ENCODE results near the gene PLEKHG5. TPM values are rescaled to one million over a fixed set of nuclear protein-coding genes. Genes with fewer than 3 reads are reported as not detected.

PLEKHG5 gene
- total RNA-seq, 1 donor from 2014 or later, result 9.5 TPM

- DNase-seq, result no peak
- no peak overlapping the region for H3K4me3 ChIP-seq
- no peak for ATAC-seq
Measured at GRCh38 chr1:6510493-6510892, 19.0 kb upstream of the PLEKHG5 start.

GRCh38 chr1:6509919-6510291 is 18.4 kb upstream of the PLEKHG5 start:
- Histone ChIP-seq H3K4me1 (no peaks in the 10 kb centered on the region), H3K36me3 (no peaks in the 10 kb centered on the region), H3K27ac (no peak overlapping the region), H3K27me3 (ENCODE audit: low read depth) (no peaks in the 10 kb centered on the region), H3K9me3 (no peaks in the 10 kb centered on the region), H3K4me3 (no peak overlapping the region)
- intact Hi-C loops (cut with DNase I), result no loop called here
- ATAC-seq, result peak; percentile 64 to 68
- TF ChIP-seq CTCF (IDR thresholded peaks at IDR 0.05), result no peak
- DNase-seq, result peak; percentile 71

More at GRCh38 chr1:6510493-6510892, 19.0 kb upstream of the PLEKHG5 start:
- intact Hi-C loops (cut with DNase I), result no loop called here
- Histone ChIP-seq H3K27ac (no peak overlapping the region), H3K4me1 (no peaks in the 10 kb centered on the region), H3K36me3 (no peaks in the 10 kb centered on the region), H3K9me3 (no peaks in the 10 kb centered on the region), H3K27me3 (ENCODE audit: low read depth) (no peaks in the 10 kb centered on the region)
- no peak for TF ChIP-seq CTCF (IDR thresholded peaks at IDR 0.05)

GRCh38 chr1:6509220-6509918 is 17.9 kb upstream of the PLEKHG5 start:
- DNase-seq (no peak), ATAC-seq (no peak)
- no peak for TF ChIP-seq CTCF (IDR thresholded peaks at IDR 0.05)
- H3K27me3 ChIP-seq (ENCODE audit: low read depth), result no peaks in the 10 kb centered on the region
- H3K36me3 ChIP-seq, result no peaks in the 10 kb centered on the region
- no peak overlapping the region for H3K4me3 ChIP-seq
- intact Hi-C loops (cut with DNase I), result no loop called here
- H3K4me1 ChIP-seq, result no peaks in the 10 kb centered on the region
- H3K9me3 ChIP-seq, result no peaks in the 10 kb centered on the region
- no peak overlapping the region for H3K27ac ChIP-seq

- no peak overlapping the region for H3K27ac ChIP-seq
- H3K4me3 ChIP-seq, result no peak overlapping the region
- H3K9me3 ChIP-seq, result no peaks in the 10 kb centered on the region
- no peaks in the 10 kb centered on the region for H3K36me3 ChIP-seq
- intact Hi-C loops (cut with DNase I), result no loop called here
- H3K27me3 ChIP-seq (ENCODE audit: low read depth), result no peaks in the 10 kb centered on the region
- TF ChIP-seq CTCF (IDR thresholded peaks at IDR 0.05), result no peak
- ATAC-seq, result no peak
- no peak for DNase-seq
- H3K4me1 ChIP-seq, result no peaks in the 10 kb centered on the region
Measured at GRCh38 chr1:6508816-6509189, 17.3 kb upstream of the PLEKHG5 start.

- Histone ChIP-seq H3K4me1 (no peaks in the 10 kb centered on the region), H3K27me3 (ENCODE audit: low read depth) (no peaks in the 10 kb centered on the region), H3K4me3 (no peak overlapping the region), H3K36me3 (no peaks in the 10 kb centered on the region), H3K27ac (no peak overlapping the region), H3K9me3 (no peaks in the 10 kb centered on the region)
- TF ChIP-seq CTCF (IDR thresholded peaks at IDR 0.05), result no peak
- ATAC-seq (no peak), DNase-seq (no peak)
- intact Hi-C loops (cut with DNase I), result no loop called here
Measured at GRCh38 chr1:6508154-6508815, 16.8 kb upstream of the PLEKHG5 start.
